IPS DF 19.7 (cell line): ENCODE results near the gene FCHSD2.

Experiments used
- DNase-seq: peaks from one replicate; pipeline ENCODE4 v3.0.0-alpha.2; 2013; ENCODE audit warnings: low read depth, low spot score

The FCHSD2 gene

DNA sequence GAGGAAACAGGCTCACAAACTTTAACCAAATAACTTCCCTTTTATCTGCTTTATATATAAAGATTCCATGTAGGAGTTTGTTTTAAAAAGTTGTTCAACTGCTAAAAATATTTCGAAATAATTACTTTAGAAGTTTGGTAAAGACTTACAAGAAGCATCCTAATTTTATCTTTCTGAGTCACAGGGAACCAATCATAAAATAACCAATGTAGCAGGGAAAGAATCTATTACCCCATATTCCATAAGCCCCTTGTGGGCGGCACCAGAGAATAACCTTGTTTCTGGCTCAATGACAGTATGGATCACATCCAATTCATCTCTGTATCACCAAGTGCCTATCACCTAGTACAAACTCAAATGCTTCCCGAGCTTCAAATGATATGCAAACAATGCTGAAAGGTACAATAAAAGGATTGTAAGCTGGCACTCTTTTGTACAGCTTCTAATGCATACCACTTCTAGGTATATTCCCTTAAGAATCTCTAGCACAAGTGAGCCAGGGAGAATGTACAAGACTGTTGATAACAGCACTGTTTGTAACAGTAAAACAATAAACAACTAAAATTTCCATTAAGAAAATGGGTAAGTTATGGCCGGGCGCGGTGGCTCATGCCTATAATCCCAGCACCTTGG, 169.5 kb downstream of the FCHSD2 start:
- no peak for DNase-seq

DNA sequence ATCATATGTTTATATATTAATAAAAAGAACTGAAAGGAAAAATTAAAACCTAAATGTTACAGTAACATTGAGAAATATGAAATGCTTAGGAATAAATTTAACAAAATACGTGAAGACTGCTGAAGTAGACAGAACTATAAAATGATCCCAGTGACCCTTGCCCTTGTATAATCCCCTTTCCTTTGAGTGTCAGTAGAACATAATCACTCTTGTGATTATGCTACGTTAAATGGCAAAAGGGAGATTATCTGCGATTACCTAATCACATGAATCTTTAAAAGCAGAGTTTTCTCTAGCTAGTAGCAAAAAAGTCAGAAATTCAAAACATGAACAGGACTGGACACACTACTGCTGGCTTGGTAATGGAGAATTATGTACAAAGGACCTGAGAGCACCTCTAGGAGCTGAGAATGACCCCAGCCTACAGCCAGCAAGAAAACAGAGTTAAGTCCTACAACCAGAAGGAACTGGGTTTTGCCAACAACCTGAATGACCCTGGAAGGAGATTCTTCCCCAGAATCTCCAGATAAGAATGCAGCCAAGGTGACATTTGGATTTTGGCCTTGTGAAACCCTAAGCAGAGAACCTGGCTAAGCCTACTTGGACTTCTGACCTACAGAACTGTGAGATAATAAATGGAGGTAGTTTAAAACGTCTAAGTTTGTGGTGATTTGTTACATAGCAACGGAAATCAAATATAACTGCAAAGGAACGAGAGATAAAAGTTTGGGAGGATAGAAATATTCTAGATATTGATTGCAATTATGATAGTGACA, 170.7 kb downstream of the FCHSD2 start:
- DNase-seq = no peak

DNA sequence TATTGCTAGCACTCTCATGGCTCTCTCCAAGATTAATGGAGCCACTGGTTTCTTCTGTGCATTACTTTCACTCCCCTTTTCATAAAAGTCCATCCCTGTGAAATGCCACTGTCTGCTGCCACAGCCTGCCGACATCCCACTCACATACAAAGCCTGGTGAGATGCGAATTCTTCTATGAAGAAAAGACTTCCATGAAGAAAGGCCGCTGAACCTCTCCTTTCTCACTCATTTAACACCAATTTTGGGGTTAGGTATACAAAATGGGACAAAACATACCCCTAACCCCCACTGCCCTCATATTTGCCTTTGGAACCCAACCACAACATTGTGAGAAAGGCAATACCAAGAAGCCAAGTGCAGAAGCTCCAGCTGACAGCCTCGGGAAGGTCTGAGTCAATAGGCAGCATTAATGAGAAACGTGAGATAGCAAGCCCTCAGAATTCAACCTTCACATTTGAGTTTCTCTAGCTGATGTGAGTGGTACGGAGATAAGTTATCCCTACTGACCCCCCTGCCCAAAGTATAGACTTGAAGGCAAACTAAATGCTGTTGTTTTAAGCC, 171.5 kb downstream of the FCHSD2 start:
- no peak for DNase-seq

DNA sequence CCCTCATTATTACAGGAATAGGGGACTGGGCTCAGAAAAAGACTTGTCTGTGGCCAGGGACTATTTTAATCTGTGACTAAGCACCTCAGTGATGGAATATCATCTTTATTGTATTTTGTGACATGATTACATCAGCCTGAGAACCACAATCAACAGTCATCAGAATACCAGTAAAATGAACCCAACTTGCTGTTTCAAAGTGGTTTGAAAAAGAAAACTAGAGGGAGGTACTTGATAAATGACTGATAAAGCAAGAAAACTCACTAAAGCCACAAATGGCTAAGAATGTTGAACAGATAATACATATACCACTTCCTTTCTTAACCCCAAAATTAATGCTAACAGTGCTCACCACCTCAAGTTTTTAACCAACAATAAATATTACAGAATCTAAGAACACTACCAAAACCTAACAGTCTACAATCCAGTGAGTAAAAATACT, 172.2 kb downstream of the FCHSD2 start:
- DNase-seq = no peak

DNA sequence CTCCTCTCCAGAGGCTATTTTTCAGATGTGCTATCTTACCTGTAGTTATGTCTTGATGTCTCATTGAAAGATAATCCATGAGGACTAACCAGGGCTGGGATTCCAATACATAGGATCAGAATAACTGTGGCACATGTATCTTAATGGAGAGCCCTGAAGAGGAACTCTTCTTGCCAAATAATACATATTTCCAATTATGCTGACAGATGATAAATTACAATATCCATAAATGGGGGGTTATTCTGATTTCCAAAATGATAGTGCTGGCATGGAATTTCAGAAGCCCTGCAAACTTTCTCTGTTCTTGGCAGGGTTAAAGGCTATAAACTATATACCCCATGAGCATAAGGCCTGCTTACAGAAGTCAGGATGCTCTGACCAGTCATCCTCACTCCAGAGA, 173.7 kb downstream of the FCHSD2 start:
- no peak for DNase-seq

DNA sequence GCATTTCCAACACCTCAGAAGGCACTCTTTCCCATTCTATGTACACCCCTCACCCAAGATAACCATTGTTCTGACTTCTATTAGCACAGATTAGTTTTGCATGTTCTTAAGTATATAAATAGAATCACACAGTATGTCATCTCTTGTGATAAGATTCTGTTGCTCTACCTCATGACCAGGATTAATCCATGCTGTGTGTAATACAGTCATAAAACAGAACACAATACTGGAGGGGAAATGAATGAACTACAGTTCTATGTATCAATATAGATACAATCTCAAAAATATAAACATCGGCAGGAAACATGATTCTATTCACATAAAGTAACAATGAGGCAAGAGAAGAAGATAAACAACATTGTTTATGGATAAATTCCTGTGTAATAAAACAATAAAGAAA, 176.4 kb downstream of the FCHSD2 start:
- no peak for DNase-seq

DNA sequence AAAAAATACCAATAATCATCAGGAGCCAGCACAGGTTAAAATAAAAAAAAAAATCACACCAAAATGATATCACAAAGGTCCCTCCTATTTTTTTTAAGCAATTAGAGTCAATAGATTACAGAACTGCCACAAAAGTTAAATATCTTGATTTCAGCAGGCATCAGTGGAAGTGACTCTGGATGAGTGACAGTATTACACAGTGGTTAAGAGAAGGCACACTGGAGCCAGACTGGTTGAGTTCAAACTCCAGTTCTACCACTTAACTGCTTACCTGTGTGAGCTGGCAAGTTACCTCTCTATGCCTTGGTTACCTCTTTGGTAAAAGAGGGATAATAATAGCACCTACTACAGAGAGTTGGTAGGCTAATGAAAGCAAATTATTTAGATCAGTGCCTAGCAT, 179.4 kb downstream of the FCHSD2 start:
- DNase-seq = no peak

DNA sequence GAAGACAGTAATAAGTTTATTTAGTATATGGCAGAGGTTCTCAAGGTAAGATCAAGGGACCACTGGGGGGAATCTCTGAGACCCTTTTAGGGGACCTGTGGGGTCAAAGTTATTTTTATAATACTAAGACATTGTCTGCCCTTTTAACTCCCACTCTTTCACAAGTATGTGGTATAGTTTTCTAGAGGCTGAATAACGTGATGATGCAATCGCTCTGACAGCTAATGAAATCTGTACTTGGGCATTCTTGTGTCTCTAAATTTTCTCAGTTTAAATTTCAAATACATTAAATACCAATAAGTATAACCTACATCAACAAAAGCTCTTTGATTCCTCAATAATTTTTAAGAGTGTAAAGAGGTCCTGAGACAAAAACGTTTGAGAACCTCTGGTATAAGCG, 180.0 kb downstream of the FCHSD2 start:
- no peak for DNase-seq

DNA sequence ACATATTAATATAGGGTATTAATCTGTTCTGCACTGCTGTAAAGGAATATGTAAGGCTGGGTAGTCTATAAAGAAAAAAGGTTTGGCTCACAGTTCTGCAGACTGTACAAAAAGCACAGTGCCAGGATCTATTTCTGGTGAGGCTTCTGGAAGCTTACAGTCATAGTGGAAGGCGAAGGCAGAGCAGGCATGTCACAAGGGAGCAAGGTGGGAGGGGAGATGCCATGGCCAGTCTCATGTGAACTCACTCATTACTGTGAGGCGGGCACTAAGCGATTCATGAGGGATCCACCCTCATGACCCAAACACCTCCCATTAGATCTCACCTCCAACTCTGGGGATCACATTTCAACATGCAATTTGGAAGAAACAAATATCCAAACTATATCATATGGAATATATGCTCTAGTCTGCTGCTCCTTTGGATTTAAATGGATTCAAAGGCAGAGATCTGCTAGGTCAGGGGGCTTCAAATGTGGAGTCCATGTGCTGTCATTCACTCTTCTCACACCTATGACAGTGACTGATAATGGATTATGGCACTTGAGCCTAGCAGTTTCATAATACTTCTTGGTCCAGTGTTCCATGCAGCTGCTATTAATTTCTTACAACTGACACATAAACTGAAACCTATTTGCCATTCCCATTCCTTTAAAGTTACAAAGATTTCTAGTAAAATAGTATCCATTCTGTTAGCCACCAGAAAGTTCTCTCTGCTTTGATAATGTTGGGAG, 182.0 kb downstream of the FCHSD2 start:
- no peak for DNase-seq

DNA sequence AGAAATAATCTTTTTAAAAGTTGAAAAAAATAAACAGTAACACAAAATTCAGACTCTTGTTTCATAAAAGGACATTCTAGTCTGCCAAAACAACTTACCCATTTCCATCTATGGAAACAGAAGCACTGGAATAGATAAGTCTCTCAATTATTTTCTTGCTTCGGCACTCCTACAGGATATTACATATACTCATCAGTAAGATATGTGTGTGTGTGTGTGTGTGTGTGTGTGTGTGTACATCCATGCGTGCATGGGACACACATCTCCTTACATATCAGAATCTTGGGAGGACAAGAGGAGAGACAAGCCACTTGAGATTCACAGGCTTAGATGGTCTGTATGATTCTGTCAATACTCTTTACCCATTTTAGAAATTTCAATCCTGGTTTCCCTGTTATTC, 183.3 kb downstream of the FCHSD2 start:
- no peak for DNase-seq

DNA sequence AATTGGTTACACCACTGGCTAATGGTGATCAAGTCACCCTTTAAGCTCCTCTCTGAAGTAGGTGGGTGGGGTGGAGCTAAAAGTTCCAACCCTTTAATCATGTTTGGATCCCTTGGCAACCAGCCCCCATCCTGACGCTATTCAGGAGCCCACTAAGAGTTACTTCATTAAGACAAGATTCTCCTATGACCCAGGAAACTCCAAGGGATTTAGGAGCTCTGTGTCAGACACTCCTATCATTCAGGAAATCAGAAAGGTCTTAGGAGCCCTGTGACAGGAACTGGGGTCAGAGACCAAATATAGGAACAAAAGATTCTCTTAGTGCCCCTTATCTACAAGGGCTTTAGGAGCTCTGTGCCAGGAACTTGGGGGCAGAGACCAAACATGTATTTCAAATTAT, 186.7 kb downstream of the FCHSD2 start:
- no peak for DNase-seq

DNA sequence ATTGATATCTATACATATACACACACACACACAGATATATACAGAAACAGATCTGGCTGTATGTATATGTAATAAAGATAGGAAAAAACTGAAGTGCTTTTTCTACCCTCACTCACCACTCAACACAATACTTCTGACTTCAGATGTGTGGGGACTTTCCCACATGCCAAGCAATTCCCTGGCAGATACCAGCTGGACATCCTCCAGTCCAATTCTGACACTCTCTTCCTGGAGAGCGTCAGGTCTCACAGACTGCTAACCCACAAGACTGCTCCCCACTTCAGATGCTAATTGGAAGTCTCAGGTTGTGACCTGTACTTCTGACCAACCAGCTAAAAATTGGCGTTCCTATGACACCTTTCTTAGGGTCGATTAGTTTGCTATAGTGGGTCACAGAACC, 187.3 kb downstream of the FCHSD2 start:
- no peak for DNase-seq

DNA sequence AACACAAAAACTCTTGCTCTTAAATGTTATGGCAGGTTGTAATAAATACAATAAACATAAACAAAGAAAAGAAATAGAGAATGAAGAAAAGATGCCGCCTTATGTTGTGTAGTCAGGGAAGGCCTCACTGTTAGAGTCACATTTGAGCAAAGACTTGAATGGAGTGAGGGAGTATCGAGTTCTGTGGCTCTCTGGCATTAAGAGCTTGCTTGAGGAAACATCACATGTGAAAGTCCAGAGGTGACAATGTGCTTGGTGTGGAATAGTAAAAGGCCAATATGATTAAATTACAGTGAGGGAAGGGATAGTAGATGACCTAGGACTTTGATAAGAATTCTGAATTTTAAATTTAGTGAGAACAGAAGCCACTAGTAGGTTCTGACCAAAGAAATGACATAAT, 188.5 kb downstream of the FCHSD2 start:
- no peak for DNase-seq

DNA sequence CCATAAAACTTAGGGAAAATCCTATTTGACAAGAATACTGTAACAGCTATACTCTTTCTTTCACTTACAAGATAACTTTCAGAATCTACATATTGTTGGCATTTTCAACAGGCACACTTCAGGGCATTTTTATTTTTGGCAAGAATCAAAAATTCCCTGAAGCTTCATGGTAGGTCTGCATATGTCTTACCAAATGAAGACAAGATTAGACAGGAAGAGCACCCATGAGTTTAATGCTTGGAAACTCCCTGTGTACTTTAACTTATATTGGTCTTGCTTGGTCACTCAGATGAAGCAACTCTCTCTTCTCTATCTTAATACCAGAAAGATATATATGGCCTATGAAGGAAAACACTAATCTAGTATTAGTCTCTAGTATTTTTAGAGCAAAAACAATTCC, 190.2 kb downstream of the FCHSD2 start:
- no peak for DNase-seq

DNA sequence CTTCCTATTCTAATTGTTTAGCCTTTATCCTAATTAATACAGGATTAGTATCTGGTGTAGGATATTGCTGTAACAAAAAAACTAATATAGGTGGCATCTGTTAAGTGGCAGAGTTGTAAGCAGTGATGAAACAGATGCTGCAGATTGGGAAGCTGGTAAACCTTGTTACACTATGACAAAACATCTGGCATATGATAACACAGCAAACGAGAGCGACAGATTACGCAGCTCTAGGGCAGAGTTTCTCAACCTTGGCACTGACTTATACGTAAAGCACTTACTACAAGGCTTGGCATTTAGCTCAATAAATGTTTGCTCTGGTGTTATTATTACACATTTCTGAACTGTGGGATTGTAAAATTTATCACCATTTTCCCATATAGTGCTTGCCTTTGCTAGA, 190.9 kb downstream of the FCHSD2 start:
- DNase-seq = no peak

DNA sequence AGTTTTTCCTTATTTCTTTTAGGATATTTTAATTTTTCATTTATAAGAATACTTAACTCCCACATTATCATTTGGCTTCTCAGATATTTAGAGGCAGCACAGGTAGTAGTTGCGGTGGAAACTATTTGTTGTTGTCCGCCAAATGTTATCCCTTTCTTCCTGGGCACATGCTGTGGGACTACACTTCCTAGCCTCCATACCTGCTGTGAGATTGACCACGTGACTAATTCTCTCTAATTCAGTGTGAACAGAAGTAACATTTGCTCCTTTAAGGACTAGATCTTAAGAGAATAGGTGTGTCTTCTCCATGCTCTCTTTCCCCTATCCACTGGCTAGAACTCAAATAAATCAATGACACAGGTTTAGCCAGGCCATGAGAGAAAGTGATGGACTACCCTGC, 191.4 kb downstream of the FCHSD2 start:
- peak; percentile 38 for DNase-seq

DNA sequence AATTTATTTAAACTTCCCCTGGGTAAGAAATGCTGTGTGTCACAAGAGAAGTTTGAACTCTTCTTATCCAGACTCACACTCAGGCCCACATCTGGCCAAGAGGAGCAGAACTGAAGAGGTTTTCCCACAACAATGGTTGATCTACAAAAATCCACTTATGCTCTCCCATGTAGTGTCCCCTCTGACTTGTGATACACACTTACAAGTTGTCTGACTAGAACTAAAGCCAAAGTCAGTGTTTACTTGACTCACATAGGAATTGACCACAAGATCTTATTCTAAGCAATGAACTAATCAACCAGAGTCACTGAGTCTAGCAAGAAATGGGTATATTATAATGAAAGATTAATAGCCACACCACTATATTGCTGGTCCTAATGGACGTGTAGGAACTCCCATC, 194.9 kb downstream of the FCHSD2 start:
- no peak for DNase-seq

DNA sequence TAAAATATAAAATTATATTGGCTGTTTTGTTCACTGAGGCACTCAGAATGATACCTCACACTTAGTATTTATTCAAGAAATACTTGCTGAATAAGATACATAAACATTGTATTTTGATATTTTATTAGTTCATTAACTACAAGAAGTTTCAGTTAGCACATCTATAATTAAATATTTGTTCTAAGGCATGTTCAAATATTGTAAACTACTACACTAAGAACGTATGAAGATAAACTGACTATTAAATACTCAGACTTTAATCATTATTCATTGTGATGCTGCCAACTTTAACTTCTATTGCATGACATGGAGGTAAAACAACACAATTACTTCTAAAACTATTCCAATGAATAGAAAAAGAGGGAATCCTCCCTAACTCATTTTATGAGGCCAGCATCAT, 198.5 kb downstream of the FCHSD2 start:
- DNase-seq = no peak

DNA sequence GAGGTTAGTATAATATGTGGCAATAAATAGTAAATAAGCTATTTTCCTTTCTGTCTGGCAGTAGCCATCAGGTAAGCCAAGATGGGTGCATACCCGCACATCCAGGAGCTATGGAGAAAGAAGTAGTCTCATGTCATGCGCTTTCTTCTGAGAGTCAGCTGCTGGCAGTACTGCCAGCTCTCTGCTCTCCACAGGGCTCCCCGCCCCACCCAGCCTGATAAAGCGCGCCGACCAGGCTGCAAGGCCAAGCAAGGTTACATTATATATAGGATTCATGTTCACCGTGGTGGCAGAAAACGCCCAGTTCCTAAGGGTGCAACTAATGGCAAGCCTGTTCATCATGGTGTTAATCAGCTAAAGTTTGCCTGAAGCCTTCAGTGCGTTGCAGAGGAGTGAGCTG, 201.7 kb downstream of the FCHSD2 start:
- no peak for DNase-seq

DNA sequence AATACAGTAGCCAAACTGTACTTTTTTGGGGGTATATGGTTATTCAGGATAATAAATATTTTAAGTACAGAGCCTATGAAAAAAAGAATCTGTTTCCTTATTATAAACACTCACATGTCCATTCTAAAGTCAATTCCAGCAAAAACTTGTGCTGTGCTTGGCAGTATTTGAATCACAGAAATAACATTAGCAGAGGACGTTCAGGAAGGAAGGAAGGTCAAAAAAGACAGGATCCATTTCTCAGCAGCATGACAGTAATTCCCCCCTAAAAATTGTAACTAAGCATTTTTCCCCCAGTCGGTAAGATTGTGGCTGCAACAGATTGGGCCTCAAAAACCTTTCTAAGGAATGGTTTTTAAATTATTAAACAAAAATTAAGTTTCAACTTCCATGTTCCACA, 203.1 kb downstream of the FCHSD2 start:
- no peak for DNase-seq

DNA sequence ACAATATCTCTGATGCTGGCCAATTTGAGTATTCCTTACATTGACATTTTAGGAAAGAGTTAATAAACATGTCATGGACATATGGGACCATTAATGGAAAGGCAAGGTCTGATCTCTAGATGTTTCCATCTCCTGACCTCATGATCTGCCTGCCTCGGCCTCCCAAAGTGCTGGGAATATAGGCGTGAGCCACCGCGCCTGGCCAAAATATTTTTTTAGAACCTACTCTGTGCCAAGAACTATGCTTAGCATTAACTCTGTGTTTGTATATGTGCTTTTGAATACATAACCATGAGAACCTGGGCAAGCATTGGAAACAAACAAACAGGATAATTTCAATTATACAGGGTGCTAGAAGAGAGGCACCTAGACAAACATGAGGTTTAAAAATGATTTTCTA, 204.7 kb downstream of the FCHSD2 start:
- DNase-seq = no peak

DNA sequence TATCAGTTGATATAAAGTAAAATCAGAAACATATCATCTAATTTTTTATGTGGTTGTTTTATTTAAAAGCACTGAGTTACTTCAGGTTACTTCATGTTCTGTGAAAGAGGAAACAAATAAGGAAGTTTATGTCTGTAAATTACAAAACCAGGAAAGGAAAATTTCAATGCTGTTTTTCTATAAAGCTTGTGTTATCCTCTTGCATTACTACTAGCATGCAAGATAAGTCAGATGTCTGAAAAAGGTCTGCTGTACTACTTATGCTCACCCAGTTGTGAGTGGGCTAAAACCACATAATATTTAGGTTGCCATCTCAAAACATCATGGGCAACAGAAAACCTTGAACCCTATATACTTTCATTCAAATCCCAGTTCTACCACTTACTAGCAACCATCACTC, 206.4 kb downstream of the FCHSD2 start:
- no peak for DNase-seq
